Measurements from ENCODE around the gene FHAD1.
A peak's percentile ranks its signal among the peaks of the same experiment; 100 is the strongest.

FHAD1 gene

DNA sequence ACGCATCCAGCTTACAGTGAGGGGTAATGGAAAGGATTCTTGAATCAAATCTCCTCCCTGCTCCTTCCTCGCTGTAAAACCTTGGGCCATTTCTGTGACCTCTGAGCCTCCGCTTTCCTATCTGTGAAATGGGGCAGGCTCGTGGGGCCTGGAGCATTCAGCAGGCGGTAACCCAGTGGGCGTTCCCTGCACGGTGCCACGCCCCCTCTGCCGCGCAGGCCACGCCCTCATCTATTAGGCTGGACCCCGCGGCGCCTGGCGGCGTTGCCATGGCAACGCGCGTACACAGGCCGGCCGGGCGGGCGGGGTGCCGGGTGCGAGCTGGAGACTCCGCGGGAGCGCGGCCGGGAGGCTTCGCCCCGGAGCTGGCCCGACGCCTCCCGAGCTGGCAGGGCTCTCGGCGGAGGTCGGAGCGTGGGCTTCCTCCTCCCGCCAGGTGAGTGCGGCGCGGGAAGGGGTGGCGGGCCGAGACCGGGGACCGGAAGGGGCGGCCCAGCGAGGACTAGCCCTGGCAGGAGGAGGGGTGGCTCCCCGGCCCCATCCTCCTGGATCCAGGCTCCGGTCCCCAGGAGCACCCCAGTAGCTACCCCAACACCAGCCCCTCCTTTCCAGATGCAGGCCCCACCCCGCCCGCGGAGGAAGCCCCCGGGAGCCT is at the start of gene FHAD1:
FHAD1 (plus strand) TSS at position 264 of the 655 bp plus-strand sequence. CDS start 4,562 bp downstream, outside the sequence.
- H3K27me3 ChIP-seq (ENCODE audit: control insufficient read depth, insufficient read depth, low read length): peaks cover 3% of the 10 kb centered on the region
- peak within 1 kb of the TSS; percentile 71 for H3K4me3 ChIP-seq (ENCODE audit: low read length)
- no peaks in the 10 kb centered on the region for H3K9me3 ChIP-seq (ENCODE audit: control insufficient read depth, low read depth, low read length)
- H3K27ac ChIP-seq (ENCODE audit: low read length): peak within 1 kb of the TSS; percentile 48
- peak within 1 kb of the TSS; percentile 74 for H3K9ac ChIP-seq (ENCODE audit: low read length)
- no peaks in the 10 kb centered on the region for H3K36me3 ChIP-seq (ENCODE audit: control insufficient read depth, low read depth, low read length)
- H3K4me1 ChIP-seq (ENCODE audit: control insufficient read depth, low read depth, low read length): peaks cover 7% of the 10 kb centered on the region

DNA sequence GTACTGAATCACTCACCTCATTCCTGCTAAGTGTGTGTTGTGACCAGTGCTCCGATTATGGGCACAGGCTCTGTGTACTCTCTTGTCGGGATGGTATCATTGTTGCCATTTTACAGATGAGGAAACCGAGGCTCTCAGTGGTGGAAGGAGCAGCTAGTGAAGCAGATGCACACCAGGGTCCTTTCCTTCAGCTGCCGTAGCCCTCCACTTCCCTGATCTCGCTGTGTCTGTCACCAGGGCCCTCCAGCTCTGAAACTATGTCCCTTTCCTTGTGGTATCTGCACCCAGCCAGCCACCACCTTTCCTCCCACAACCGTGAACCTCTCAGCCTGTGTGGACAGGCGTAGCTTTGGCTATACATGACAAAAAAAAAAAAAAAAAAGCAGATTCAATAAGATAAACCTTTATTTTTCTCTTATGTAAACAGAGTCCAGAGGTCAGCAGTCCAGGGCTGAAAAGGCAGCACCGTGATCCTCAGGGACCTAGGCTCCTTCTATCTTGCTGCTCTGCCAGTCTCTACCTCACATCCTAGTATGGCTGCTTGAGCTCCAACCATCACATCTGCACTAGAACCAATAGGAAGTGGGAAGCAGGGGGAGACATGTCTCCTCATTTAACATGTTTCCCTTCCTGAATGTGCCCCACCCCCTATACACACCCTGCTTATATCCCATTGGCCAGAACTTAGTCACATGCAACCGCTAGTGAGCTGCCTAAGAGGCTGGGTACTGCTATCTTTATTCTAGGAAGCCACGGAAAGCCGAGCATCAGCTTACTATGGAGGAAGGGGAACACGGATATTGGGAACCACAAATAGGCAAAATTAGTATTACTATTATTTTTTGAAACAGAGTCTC is 49.2 kb upstream of the FHAD1 start:
- Histone ChIP-seq H3K4me3 (ENCODE audit: low read length) (no peak overlapping the region), H3K9me3 (ENCODE audit: control insufficient read depth, low read depth, low read length) (no peaks in the 10 kb centered on the region), H3K27ac (ENCODE audit: low read length) (no peak overlapping the region), H3K4me1 (ENCODE audit: control insufficient read depth, low read depth, low read length) (peaks cover 28% of the 10 kb centered on the region), H3K9ac (ENCODE audit: low read length) (no peak overlapping the region), H3K27me3 (ENCODE audit: control insufficient read depth, insufficient read depth, low read length) (no peaks in the 10 kb centered on the region), H3K36me3 (ENCODE audit: control insufficient read depth, low read depth, low read length) (no peaks in the 10 kb centered on the region)

DNA sequence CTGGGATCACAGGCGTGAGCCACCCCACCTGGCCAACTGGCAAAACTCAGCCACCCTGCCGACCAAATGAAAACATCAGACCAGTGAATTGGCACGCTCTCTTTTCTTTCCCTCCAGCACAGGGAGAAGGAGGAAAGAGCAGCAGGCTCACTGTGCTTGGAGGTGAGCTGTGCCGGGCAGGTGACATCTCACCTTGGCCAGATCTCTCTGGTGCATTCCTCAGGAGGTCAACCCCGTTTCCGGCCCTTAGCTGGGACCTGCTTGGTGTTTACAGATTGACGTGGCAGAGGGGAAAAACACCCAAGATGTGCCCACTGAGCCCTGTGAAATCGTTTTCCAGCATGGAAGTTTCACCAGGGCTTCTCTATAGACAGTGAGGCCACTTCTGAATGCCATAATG is 48.3 kb upstream of the FHAD1 start:
- Histone ChIP-seq H3K9ac (ENCODE audit: low read length) (no peak overlapping the region), H3K4me1 (ENCODE audit: control insufficient read depth, low read depth, low read length) (peaks cover 28% of the 10 kb centered on the region), H3K27me3 (ENCODE audit: control insufficient read depth, insufficient read depth, low read length) (no peaks in the 10 kb centered on the region), H3K9me3 (ENCODE audit: control insufficient read depth, low read depth, low read length) (no peaks in the 10 kb centered on the region), H3K4me3 (ENCODE audit: low read length) (no peak overlapping the region), H3K36me3 (ENCODE audit: control insufficient read depth, low read depth, low read length) (no peaks in the 10 kb centered on the region), H3K27ac (ENCODE audit: low read length) (no peak overlapping the region)

DNA sequence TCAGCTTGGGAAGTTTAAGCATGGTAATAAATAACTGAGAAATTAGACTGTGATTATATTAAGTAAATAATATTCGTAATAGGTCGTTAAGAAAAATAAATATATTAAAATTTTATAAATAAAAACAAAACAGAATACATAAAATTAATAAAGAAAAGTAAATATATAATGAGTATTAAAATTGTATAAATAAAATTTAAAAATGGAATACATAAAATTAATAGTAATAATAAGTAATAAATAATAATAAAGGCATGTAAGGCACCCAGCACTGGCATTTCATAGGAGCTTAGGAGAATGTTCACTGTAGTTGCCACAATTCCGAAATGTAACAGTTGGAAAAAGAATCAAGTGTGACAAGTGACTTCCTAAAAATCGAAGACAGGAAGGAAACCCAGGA is 45.8 kb upstream of the FHAD1 start:
- H3K4me1 ChIP-seq (ENCODE audit: control insufficient read depth, low read depth, low read length): peaks cover 41% of the 10 kb centered on the region
- no peaks in the 10 kb centered on the region for H3K36me3 ChIP-seq (ENCODE audit: control insufficient read depth, low read depth, low read length)
- no peaks in the 10 kb centered on the region for H3K27me3 ChIP-seq (ENCODE audit: control insufficient read depth, insufficient read depth, low read length)
- H3K4me3 ChIP-seq (ENCODE audit: low read length): no peak overlapping the region
- H3K9ac ChIP-seq (ENCODE audit: low read length): no peak overlapping the region
- H3K27ac ChIP-seq (ENCODE audit: low read length): no peak overlapping the region
- no peaks in the 10 kb centered on the region for H3K9me3 ChIP-seq (ENCODE audit: control insufficient read depth, low read depth, low read length)

DNA sequence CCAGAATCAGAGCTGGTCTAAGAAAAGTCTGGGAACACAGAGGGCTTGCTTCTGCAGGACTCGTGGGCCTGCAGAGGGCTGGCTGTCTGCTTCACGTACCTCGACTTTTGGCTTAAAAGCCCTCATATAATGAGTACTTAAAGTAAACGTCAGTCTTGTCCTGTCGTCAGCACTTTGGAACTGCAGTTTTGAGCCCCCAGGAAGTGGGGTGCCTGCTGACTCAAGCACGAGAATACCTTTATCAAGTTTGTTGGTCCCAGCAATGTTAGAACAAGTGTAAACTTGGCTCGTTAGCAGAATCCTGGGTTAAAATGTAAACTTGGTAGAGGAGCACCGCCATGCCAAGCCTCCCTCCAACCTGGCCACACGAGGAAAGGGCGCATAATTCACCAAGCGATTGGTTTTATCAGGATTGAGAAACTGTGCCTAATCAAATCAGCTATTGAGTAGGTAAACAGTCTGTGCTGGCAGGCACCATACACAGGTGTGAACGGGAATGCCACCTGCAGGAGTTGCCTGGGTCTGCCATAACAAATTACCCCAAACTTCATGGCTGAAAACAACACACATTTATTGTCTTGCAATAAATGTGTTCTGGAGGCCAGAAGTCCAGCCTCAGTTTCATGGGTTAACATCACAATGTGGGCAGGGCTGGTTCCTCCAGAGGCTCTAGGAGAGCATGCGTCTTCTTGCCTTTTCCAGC is 45.0 kb upstream of the FHAD1 start:
- no peaks in the 10 kb centered on the region for H3K36me3 ChIP-seq (ENCODE audit: control insufficient read depth, low read depth, low read length)
- H3K4me1 ChIP-seq (ENCODE audit: control insufficient read depth, low read depth, low read length): peaks cover 41% of the 10 kb centered on the region
- no peak overlapping the region for H3K4me3 ChIP-seq (ENCODE audit: low read length)
- no peak overlapping the region for H3K9ac ChIP-seq (ENCODE audit: low read length)
- H3K27ac ChIP-seq (ENCODE audit: low read length): no peak overlapping the region
- H3K27me3 ChIP-seq (ENCODE audit: control insufficient read depth, insufficient read depth, low read length): no peaks in the 10 kb centered on the region
- no peaks in the 10 kb centered on the region for H3K9me3 ChIP-seq (ENCODE audit: control insufficient read depth, low read depth, low read length)

DNA sequence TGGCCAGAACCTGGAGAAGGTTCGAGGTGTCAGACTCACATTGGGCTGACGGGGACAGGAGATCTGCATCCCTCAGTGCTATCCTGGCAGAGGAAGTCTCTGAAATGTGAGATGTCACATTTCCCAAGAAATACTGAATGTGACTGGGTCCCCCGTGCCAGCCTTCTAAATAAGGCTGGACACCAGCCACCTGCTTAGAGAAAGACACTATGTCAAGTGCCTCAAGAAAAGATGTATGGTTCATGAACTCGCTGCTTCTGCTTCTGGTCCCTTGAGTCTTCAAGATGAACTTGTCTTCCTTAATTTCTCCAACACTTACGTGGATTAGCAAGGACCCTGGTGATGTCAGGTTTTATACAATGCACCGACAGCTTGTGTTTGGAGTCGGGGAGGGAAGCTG is 42.1 kb upstream of the FHAD1 start:
- no peak overlapping the region for H3K27ac ChIP-seq (ENCODE audit: low read length)
- no peak overlapping the region for H3K9ac ChIP-seq (ENCODE audit: low read length)
- no peaks in the 10 kb centered on the region for H3K27me3 ChIP-seq (ENCODE audit: control insufficient read depth, insufficient read depth, low read length)

DNA sequence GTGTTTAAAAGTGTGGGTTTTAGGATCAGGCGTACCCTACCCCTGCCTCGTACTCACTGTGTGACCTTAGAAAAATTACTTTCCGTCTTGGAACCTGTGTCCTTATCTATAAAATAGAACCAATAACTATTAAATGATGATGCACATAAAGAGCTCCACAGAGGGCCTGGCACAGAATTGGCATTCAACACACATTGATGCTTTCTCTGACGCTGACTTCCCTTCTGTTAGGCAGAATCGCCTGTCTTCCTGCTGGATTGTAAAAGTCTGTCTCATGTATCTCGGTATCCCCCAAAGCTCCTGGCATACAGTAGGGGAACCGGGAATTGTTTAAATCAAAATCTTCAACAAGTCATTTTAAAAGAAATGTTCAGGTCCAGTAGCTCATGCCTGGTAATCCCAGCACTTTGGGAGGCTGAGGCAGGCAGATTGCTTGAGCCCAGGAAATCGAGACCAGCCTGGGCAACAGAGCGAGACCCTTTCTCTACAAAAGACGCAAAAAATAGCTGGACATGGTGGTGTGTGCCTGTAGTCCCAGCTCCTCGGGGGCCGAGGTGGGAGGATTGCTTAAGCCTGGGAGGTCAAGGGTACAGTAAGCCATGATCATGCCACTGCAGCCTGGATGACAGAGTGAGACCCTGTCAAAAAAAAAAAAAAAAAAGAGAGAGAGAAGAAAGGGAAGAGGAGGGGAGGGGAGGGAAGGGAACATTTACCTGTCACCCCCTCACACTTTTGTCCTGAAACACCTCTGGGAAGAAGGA is 41.3 kb upstream of the FHAD1 start:
- Histone ChIP-seq H3K9ac (ENCODE audit: low read length) (no peak overlapping the region), H3K36me3 (ENCODE audit: control insufficient read depth, low read depth, low read length) (no peaks in the 10 kb centered on the region), H3K4me1 (ENCODE audit: control insufficient read depth, low read depth, low read length) (peaks cover 42% of the 10 kb centered on the region), H3K9me3 (ENCODE audit: control insufficient read depth, low read depth, low read length) (no peaks in the 10 kb centered on the region), H3K4me3 (ENCODE audit: low read length) (peak overlapping the region; percentile 32), H3K27me3 (ENCODE audit: control insufficient read depth, insufficient read depth, low read length) (no peaks in the 10 kb centered on the region), H3K27ac (ENCODE audit: low read length) (no peak overlapping the region)

More for the DNA sequence above, 42.1 kb upstream of the FHAD1 start:
- H3K9me3 ChIP-seq (ENCODE audit: control insufficient read depth, low read depth, low read length): no peaks in the 10 kb centered on the region
- no peak overlapping the region for H3K4me3 ChIP-seq (ENCODE audit: low read length)
- peaks cover 45% of the 10 kb centered on the region for H3K4me1 ChIP-seq (ENCODE audit: control insufficient read depth, low read depth, low read length)
- no peaks in the 10 kb centered on the region for H3K36me3 ChIP-seq (ENCODE audit: control insufficient read depth, low read depth, low read length)

DNA sequence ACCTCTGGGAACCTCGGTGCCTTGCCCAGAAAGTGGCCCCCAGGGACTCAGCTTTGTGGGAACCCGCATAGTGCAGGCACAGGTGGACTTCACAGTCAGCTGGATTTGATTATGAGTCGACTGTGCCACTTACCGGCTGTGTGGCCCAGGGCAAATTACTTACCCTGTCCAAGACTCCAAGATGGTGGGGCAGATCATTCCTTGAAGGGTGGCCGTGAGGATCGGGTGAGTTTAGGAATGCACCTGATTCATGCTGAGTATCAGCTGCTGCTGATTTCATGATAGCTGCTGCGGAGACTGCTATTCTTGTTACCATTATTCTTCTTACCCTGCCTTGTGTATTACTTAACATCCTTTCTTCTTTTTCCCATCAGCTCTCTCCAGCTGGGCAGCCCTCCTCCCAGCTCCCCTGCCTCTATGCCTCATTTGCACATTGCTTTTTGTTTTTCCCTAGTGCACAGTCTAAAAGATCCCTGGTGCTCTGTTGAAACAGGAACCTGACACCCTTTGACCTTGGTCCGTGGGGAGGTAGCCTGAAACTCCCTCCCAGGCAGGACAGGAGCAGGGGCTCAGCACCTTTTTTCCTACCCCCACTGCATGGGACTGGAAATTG is 40.5 kb upstream of the FHAD1 start:
- no peaks in the 10 kb centered on the region for H3K27me3 ChIP-seq (ENCODE audit: control insufficient read depth, insufficient read depth, low read length)
- H3K4me3 ChIP-seq (ENCODE audit: low read length): peak overlapping the region; percentile 32
- no peaks in the 10 kb centered on the region for H3K9me3 ChIP-seq (ENCODE audit: control insufficient read depth, low read depth, low read length)
- peak overlapping the region; percentile 58 for H3K27ac ChIP-seq (ENCODE audit: low read length)
- H3K4me1 ChIP-seq (ENCODE audit: control insufficient read depth, low read depth, low read length): peaks cover 39% of the 10 kb centered on the region
- H3K9ac ChIP-seq (ENCODE audit: low read length): no peak overlapping the region
- H3K36me3 ChIP-seq (ENCODE audit: control insufficient read depth, low read depth, low read length): no peaks in the 10 kb centered on the region

DNA sequence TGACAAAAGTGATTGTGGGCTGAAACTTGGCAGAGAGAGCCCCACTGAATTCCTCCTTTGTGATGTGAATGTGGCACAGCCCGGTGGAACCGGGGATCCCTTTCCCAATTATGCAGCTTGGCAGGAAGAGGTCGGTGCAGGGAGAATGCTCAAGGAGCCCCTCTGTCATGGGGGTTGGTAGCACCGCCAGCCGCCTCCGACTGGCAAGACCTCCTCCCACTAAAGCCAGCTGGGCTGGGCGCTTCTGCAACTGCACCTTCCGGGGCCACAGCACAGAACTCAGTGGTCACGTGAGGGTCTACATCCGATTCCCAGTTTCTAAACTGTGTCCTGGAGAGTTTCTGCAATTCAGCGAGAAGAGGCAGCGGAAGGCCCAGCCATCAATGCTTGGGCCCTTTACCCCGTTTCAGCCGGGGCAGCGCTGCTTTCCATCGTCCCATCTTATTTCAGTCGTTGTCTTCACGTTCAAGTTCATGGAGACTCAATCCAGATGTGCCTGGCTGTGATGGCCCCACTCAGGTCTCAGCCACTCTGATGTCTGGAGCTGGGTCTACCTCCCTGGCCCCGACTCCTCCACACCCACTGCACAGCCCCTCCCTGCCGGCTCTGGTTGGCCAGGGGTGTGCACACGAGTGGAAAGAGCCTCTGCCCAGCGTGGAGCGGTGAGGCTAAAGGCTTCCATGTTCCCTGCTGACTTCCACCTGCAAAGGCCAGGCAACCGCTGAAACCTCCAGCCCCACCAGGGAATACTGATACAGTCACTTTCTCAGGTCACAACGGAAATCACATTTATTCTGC is 39.8 kb upstream of the FHAD1 start:
- H3K9ac ChIP-seq (ENCODE audit: low read length): no peak overlapping the region
- H3K27me3 ChIP-seq (ENCODE audit: control insufficient read depth, insufficient read depth, low read length): no peaks in the 10 kb centered on the region
- H3K27ac ChIP-seq (ENCODE audit: low read length): peak overlapping the region; percentile 58
- H3K36me3 ChIP-seq (ENCODE audit: control insufficient read depth, low read depth, low read length): no peaks in the 10 kb centered on the region
- H3K4me3 ChIP-seq (ENCODE audit: low read length): peak overlapping the region; percentile 32
- peaks cover 37% of the 10 kb centered on the region for H3K4me1 ChIP-seq (ENCODE audit: control insufficient read depth, low read depth, low read length)
- H3K9me3 ChIP-seq (ENCODE audit: control insufficient read depth, low read depth, low read length): no peaks in the 10 kb centered on the region

DNA sequence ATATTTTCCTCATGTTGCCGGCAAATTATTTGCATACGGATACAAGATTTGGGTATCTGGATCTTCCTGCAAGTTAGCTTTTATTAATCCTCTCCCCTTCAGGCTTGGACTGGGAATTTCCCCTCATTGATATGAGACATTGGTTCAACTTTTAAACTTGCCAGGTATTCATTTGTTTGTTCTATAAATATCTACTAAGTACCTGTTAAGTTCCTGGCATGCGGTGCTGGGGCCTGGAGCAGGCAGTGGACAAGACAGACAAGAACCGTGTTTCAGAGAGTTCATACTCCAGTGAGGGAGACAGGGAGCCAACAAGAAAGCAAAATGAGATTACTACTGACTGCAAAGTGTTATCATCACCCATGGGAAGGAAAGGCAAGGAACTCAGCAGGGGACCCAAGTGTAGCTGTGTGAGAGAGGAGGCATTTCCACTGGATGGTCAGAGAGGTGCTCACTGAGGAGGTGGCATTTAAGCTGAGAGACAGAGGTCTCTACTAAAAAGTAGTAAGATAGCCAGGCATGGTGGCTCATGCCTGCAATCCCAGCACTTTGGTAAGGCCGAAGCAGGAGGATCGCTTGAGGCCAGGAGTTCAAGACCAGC is 39.1 kb upstream of the FHAD1 start:
- Histone ChIP-seq H3K4me1 (ENCODE audit: control insufficient read depth, low read depth, low read length) (peaks cover 37% of the 10 kb centered on the region), H3K27ac (ENCODE audit: low read length) (peak overlapping the region; percentile 10), H3K9ac (ENCODE audit: low read length) (no peak overlapping the region), H3K27me3 (ENCODE audit: control insufficient read depth, insufficient read depth, low read length) (no peaks in the 10 kb centered on the region), H3K36me3 (ENCODE audit: control insufficient read depth, low read depth, low read length) (no peaks in the 10 kb centered on the region), H3K9me3 (ENCODE audit: control insufficient read depth, low read depth, low read length) (no peaks in the 10 kb centered on the region), H3K4me3 (ENCODE audit: low read length) (peak overlapping the region; percentile 32)

Data from iPS-18a (cell line).